ENCODE measurements around the gene CLPTM1. TPM values are rescaled to one million over a fixed set of nuclear protein-coding genes. Genes with fewer than 3 reads are reported as not detected.

The CLPTM1 gene
- total RNA-seq, 1 donor = 62.6 TPM

GRCh38 chr19:44957526-44957925 is 2.3 kb downstream of the CLPTM1 start:
- DNase-seq (ENCODE audit: low read depth) = no peak
- H3K4me3 ChIP-seq (ENCODE audit: low read depth, low read length) = no peak overlapping the region
- no peak for TF ChIP-seq CTCF (IDR thresholded peaks at IDR 0.05; ENCODE audit: insufficient read depth, low read depth, low read length)

GRCh38 chr19:44958090-44958489 is 2.9 kb downstream of the CLPTM1 start:
- TF ChIP-seq CTCF (IDR thresholded peaks at IDR 0.05; ENCODE audit: insufficient read depth, low read depth, low read length) = no peak
- H3K4me3 ChIP-seq (ENCODE audit: low read depth, low read length) = no peak overlapping the region
- no peak for DNase-seq (ENCODE audit: low read depth)

- no peak for DNase-seq (ENCODE audit: low read depth)
- H3K4me3 ChIP-seq (ENCODE audit: low read depth, low read length) = no peak overlapping the region
- TF ChIP-seq CTCF (IDR thresholded peaks at IDR 0.05; ENCODE audit: insufficient read depth, low read depth, low read length) = no peak
These were observed 4.5 kb downstream of the CLPTM1 start for GRCh38 chr19:44959691-44960090.

- DNase-seq (ENCODE audit: low read depth) = no peak
- TF ChIP-seq CTCF (IDR thresholded peaks at IDR 0.05; ENCODE audit: insufficient read depth, low read depth, low read length) = no peak
- no peak overlapping the region for H3K4me3 ChIP-seq (ENCODE audit: low read depth, low read length)
These were observed 5.9 kb downstream of the CLPTM1 start for GRCh38 chr19:44960906-44961728.

GRCh38 chr19:44961821-44962220 is 6.6 kb downstream of the CLPTM1 start:
- TF ChIP-seq CTCF (IDR thresholded peaks at IDR 0.05; ENCODE audit: insufficient read depth, low read depth, low read length) = no peak
- H3K4me3 ChIP-seq (ENCODE audit: low read depth, low read length) = no peak overlapping the region
- no peak for DNase-seq (ENCODE audit: low read depth)

GRCh38 chr19:44968118-44968517 is 12.9 kb downstream of the CLPTM1 start:
- H3K4me3 ChIP-seq (ENCODE audit: low read depth, low read length) = no peak overlapping the region
- no peak for TF ChIP-seq CTCF (IDR thresholded peaks at IDR 0.05; ENCODE audit: insufficient read depth, low read depth, low read length)
- DNase-seq (ENCODE audit: low read depth) = no peak

- DNase-seq (ENCODE audit: low read depth) = no peak
- no peak overlapping the region for H3K4me3 ChIP-seq (ENCODE audit: low read depth, low read length)
- TF ChIP-seq CTCF (IDR thresholded peaks at IDR 0.05; ENCODE audit: insufficient read depth, low read depth, low read length) = no peak
These were observed 13.5 kb downstream of the CLPTM1 start for GRCh38 chr19:44968670-44969069.

Measured in fibroblast of villous mesenchyme (primary cell).